Suprapubic skin (tissue), 4 donors: ENCODE data around the gene CD6. TPM values are rescaled to one million over a fixed set of nuclear protein-coding genes. Genes with fewer than 3 reads are reported as not detected.
"Not testable (repeated sequence)": the region's sequence is repeated elsewhere in the genome, so short reads cannot be mapped to it uniquely, and the experiment has no call there.

Experiments used
- DNase-seq, 2 donors: peaks; one replicate each; pipeline ENCODE4 v3.0.0-alpha.2; 2019; ENCODE audit warnings: low spot score in 2 of 2
- H3K27ac ChIP-seq: fragments of 200-600 bp; sonication (generic); one replicate; pipeline ENCODE4 v1.5.1; 2019
- H3K27me3 ChIP-seq: fragments of 200-600 bp; sonication (generic); one replicate; pipeline ENCODE4 v1.5.1; 2019
- H3K36me3 ChIP-seq: fragments of 200-600 bp; sonication (generic); one replicate; pipeline ENCODE4 v1.5.1; 2019
- H3K4me1 ChIP-seq: fragments of 200-600 bp; sonication (generic); one replicate; pipeline ENCODE4 v1.5.1; 2019
- H3K4me3 ChIP-seq: fragments of 200-600 bp; sonication (generic); one replicate; pipeline ENCODE4 v1.5.1; 2019; ENCODE audit warnings: mild to moderate bottlenecking
- H3K9me3 ChIP-seq: fragments of 200-600 bp; sonication (generic); one replicate; pipeline ENCODE4 v1.5.1; 2019
- EP300 ChIP-seq: sonication (generic); formaldehyde crosslinking; IDR thresholded peaks from one replicate; pipeline ENCODE4 v1.6.1; 2017; ENCODE audit warnings: antibody characterized with exemption
- POLR2A ChIP-seq, 2 donors: fragments of 450-650 bp; IDR thresholded peaks; one replicate each; pipeline ENCODE4 v1.6.1; 2017; ENCODE audit warnings: antibody characterized with exemption in 2 of 2, mild to moderate bottlenecking in 2 of 2, moderate library complexity in 2 of 2
- POLR2AphosphoS5 ChIP-seq, 3 donors: sonication (generic); formaldehyde crosslinking; IDR thresholded peaks; one replicate each; pipeline ENCODE4 v1.6.1; 2017; ENCODE audit warnings: antibody characterized with exemption in 3 of 3
- WGBS: methylation state at CpG from one replicate; pipeline ENCODE4 v1.1.5; 2018; 5-methylcytosine and 5-hydroxymethylcytosine counted together
- total RNA-seq, 4 donors: library from RNA; depleted of rRNA; stranded (reverse); fragments of >200 nt; gene quantifications; one replicate each; pipeline ENCODE4 v1.1.0, GENCODE V29; 2016
- TF ChIP-seq, protein P1 (sequence below), 2 donors: fragments of 200-600 bp in 1 of 2; fragments of 450-650 bp in 1 of 2; sonication (generic) in 1 of 2; IDR thresholded peaks; one replicate each; pipeline ENCODE4 v1.5.1; 2016 to 2019; ENCODE audit warnings: antibody characterized with exemption in 2 of 2, mild to moderate bottlenecking in 1 of 2, moderate library complexity in 1 of 2

Gene CD6
- total RNA-seq, 4 donors from 2014 or later: 0.15 to 1.7 (median 1.2) TPM

- peak in 1 of 2 donors; percentile 30 for DNase-seq
These were observed 590 bp upstream of the CD6 start for GRCh38 chr11:60970890-60971289.

GRCh38 chr11:60972182-60973030 lies 926 bp downstream of the CD6 start:
- Histone ChIP-seq H3K4me3 (peak overlapping the region; percentile 16), H3K27me3 (no peaks in the 10 kb centered on the region), H3K36me3 (no peaks in the 10 kb centered on the region), H3K27ac (no peak overlapping the region), H3K9me3 (no peaks in the 10 kb centered on the region), H3K4me1 (peaks cover 5% of the 10 kb centered on the region)
- WGBS: 89% methylated on average over 10 of the region's 15 CpGs
- TF ChIP-seq POLR2A (IDR thresholded peaks at IDR 0.05) (no peak), EP300 (no peak), POLR2AphosphoS5 (IDR thresholded peaks at IDR 0.05) (no peak)
- TF ChIP-seq, protein P1, sequence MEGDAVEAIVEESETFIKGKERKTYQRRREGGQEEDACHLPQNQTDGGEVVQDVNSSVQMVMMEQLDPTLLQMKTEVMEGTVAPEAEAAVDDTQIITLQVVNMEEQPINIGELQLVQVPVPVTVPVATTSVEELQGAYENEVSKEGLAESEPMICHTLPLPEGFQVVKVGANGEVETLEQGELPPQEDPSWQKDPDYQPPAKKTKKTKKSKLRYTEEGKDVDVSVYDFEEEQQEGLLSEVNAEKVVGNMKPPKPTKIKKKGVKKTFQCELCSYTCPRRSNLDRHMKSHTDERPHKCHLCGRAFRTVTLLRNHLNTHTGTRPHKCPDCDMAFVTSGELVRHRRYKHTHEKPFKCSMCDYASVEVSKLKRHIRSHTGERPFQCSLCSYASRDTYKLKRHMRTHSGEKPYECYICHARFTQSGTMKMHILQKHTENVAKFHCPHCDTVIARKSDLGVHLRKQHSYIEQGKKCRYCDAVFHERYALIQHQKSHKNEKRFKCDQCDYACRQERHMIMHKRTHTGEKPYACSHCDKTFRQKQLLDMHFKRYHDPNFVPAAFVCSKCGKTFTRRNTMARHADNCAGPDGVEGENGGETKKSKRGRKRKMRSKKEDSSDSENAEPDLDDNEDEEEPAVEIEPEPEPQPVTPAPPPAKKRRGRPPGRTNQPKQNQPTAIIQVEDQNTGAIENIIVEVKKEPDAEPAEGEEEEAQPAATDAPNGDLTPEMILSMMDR (IDR thresholded peaks at IDR 0.05): no peak
- peak in 1 of 2 donors; percentile 44 for DNase-seq

More at GRCh38 chr11:60970890-60971289, 590 bp upstream of the CD6 start:
- Histone ChIP-seq H3K36me3 (no peaks in the 10 kb centered on the region), H3K27ac (no peak overlapping the region), H3K27me3 (no peaks in the 10 kb centered on the region), H3K4me1 (peaks cover 5% of the 10 kb centered on the region), H3K4me3 (no peak overlapping the region), H3K9me3 (no peaks in the 10 kb centered on the region)
- TF ChIP-seq EP300 (no peak), POLR2A (IDR thresholded peaks at IDR 0.05) (no peak), POLR2AphosphoS5 (IDR thresholded peaks at IDR 0.05) (no peak)
- TF ChIP-seq, protein P1 (IDR thresholded peaks at IDR 0.05): no peak
- WGBS: 59% methylated on average over 5 of the region's 5 CpGs

DNA sequence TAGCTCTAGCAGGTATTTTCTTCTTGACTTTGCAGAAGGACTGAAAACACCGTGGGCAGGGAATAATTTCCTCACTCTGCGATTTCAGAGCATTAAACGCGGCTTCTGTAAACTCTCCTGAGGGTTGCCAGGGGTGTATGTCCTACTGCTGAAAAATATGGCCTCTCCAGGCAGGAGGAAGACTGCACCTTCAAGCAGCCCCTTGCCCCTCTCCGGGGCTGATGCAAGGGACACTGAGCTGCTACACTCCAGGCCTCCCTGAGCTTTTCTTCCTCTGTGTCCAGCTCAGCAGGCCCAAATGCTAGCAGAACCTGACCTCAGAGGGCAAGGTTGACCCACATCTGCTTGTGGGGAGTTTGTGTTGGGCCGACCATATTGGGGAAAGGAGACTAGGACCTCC lies 2.2 kb downstream of the CD6 start:
- DNase-seq: peak in 1 of 2 donors; percentile 17
- H3K27ac ChIP-seq: no peak overlapping the region
- no peaks in the 10 kb centered on the region for H3K36me3 ChIP-seq
- WGBS: 76% methylated on average over 6 of the region's 6 CpGs
- H3K9me3 ChIP-seq: no peaks in the 10 kb centered on the region
- no peaks in the 10 kb centered on the region for H3K27me3 ChIP-seq
- TF ChIP-seq POLR2AphosphoS5 (IDR thresholded peaks at IDR 0.05) (no peak), EP300 (no peak), POLR2A (IDR thresholded peaks at IDR 0.05) (no peak)
- TF ChIP-seq, protein P1 (IDR thresholded peaks at IDR 0.05): no peak
- no peak overlapping the region for H3K4me3 ChIP-seq
- H3K4me1 ChIP-seq: peaks cover 5% of the 10 kb centered on the region

DNA sequence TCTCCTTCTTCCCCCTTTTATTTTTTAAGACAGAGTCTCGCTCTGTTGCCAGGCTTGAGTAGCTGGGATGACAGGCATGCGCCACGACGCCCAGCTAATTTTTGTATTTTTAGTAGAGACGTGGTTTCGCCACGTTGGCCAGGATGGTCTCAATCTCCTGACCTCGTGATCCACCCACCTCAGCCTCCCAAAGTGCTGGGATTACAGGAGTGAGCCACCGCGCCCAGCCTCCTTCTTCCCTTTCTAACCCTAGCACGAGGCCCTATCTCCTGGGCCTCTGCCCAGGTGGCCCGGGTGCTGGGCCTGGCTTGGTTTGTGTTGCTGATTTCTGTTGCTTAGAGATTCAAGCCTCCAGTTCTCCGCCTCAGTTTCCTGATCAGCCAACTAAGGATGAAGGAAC lies 2.8 kb downstream of the CD6 start:
- H3K9me3 ChIP-seq, H3K27ac ChIP-seq, H3K4me3 ChIP-seq, H3K27me3 ChIP-seq, H3K36me3 ChIP-seq, H3K4me1 ChIP-seq: not testable (repeated sequence)
- WGBS: 87% methylated on average over 13 of the region's 13 CpGs
- peak in 1 of 2 donors; percentile 49 for DNase-seq

GRCh38 chr11:60974726-60975125 lies 3.2 kb downstream of the CD6 start:
- no peak overlapping the region for H3K4me3 ChIP-seq
- H3K27ac ChIP-seq: no peak overlapping the region

More at GRCh38 chr11:60974726-60975125, 3.2 kb downstream of the CD6 start:
- H3K9me3 ChIP-seq: no peaks in the 10 kb centered on the region
- peaks cover 5% of the 10 kb centered on the region for H3K4me1 ChIP-seq
- no peaks in the 10 kb centered on the region for H3K27me3 ChIP-seq
- 83% methylated on average over 6 of the region's 6 CpGs for WGBS
- no peaks in the 10 kb centered on the region for H3K36me3 ChIP-seq
- TF ChIP-seq, protein P1 (IDR thresholded peaks at IDR 0.05): no peak
- TF ChIP-seq POLR2A (IDR thresholded peaks at IDR 0.05): no peak
- TF ChIP-seq POLR2AphosphoS5 (IDR thresholded peaks at IDR 0.05): no peak
- TF ChIP-seq EP300: no peak
- peak in 1 of 2 donors; percentile 30 for DNase-seq
